Measurements from ENCODE around the gene KCNAB1. TPM values are rescaled to one million over a fixed set of nuclear protein-coding genes. Genes with fewer than 3 reads are reported as not detected.

The KCNAB1 gene
- total and polyA plus RNA-seq, 2 donors (not counting 1 experiment from before 2014, with no cell fraction given): 0.03 to 0.33 TPM

DNA sequence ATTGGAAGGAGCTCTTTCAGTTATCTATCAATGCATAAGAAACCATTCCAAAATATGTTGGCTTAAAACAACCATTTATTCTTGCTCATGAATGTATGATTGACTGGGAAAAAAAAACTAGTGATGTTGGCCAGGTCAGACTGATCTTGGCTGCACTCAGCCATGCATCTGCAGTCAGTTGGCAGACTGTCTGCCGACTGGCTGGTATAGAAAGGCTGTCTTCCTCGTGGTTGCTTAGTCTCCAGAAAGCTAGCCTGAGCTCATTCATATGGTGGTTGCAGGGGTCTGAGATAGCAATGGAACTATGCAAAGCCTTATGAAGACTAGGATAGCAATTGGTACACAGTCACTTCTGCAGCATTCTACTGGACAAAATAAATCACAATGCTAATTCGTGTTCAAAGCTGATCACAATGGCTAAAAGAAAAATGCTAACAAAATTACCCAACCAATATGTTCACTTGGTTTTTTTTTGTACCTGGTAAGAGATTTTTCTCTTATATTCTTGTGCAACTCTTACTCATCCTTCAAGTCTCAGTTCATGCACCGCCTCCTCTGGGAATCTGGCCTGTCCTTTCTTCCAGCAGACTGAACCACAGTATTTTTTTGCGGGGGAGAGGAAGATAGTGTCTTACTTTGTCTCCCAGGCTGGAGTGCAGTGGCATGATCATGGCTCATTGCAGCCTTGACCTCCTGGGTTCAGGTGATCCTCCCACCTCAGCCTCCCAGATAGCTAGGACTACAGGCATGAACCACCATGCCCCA lies 126.8 kb downstream of the KCNAB1 start:
- H3K9me3 ChIP-seq (ENCODE audit: control insufficient read depth, insufficient read depth, low read depth, low read length): no peaks in the 10 kb centered on the region
- no peaks in the 10 kb centered on the region for H3K79me2 ChIP-seq (ENCODE audit: control insufficient read depth, insufficient read depth, low read length)
- H3K4me1 ChIP-seq (ENCODE audit: control insufficient read depth, extremely low read depth, insufficient read depth, low read length): no peaks in the 10 kb centered on the region
- H4K20me1 ChIP-seq (ENCODE audit: control insufficient read depth, extremely low read depth, insufficient read depth, low read length): no peaks in the 10 kb centered on the region
- H3K9ac ChIP-seq (ENCODE audit: insufficient read depth, low read length): no peak overlapping the region
- H3K4me2 ChIP-seq (ENCODE audit: extremely low read depth, insufficient read depth, low read length): no peak overlapping the region
- TF ChIP-seq EZH2 (IDR thresholded peaks at IDR 0.05; ENCODE audit: low read length, missing control alignments): no peak
- TF ChIP-seq, protein P1, sequence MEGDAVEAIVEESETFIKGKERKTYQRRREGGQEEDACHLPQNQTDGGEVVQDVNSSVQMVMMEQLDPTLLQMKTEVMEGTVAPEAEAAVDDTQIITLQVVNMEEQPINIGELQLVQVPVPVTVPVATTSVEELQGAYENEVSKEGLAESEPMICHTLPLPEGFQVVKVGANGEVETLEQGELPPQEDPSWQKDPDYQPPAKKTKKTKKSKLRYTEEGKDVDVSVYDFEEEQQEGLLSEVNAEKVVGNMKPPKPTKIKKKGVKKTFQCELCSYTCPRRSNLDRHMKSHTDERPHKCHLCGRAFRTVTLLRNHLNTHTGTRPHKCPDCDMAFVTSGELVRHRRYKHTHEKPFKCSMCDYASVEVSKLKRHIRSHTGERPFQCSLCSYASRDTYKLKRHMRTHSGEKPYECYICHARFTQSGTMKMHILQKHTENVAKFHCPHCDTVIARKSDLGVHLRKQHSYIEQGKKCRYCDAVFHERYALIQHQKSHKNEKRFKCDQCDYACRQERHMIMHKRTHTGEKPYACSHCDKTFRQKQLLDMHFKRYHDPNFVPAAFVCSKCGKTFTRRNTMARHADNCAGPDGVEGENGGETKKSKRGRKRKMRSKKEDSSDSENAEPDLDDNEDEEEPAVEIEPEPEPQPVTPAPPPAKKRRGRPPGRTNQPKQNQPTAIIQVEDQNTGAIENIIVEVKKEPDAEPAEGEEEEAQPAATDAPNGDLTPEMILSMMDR (conservative IDR thresholded peaks at IDR 0.05 in 1 of 2, IDR thresholded peaks at IDR 0.05 in 1 of 2; ENCODE audit: low read depth in 1 of 2, low read length in 2 of 2): no peak
- H2AFZ ChIP-seq (ENCODE audit: low read length): no peak overlapping the region
- no peak overlapping the region for H3K4me3 ChIP-seq (replicated peaks in 1 of 4; ENCODE audit: control extremely low read depth in 1 of 4, insufficient read depth in 1 of 4, low read depth in 3 of 4, low read length in 4 of 4)
- H3K27me3 ChIP-seq (ENCODE audit: control insufficient read depth, insufficient read depth, low read length): no peaks in the 10 kb centered on the region
- no peaks in the 10 kb centered on the region for H3K36me3 ChIP-seq (ENCODE audit: control insufficient read depth, insufficient read depth, low read length)
- no peak overlapping the region for H3K27ac ChIP-seq (ENCODE audit: insufficient read depth, low read length)
- DNase-seq (ENCODE audit: low read depth in 2 of 2): peak in 1 of 2 donors; percentile 73

DNA sequence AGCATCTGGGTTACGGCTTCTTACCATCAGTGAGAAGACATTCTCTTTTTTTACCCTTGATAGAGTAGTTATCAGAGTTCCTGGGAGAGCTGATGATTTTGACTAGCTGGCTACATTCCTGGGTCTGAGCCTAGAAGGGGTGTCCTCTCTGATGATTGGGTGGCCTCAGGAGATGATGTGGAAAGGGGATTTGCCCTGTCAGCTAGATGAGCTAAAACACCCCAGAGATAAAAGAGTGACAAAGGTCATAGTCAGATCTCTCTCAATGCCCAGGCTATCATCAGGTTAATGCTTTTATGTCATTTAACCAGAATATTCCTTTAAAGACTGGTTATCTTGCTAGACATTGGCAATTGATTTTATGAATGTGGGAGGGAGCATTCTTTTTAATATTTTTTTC lies 130.2 kb downstream of the KCNAB1 start:
- no peaks in the 10 kb centered on the region for H4K20me1 ChIP-seq (ENCODE audit: control insufficient read depth, extremely low read depth, insufficient read depth, low read length)
- no peak for TF ChIP-seq EZH2 (IDR thresholded peaks at IDR 0.05; ENCODE audit: low read length, missing control alignments)
- TF ChIP-seq, protein P1 (conservative IDR thresholded peaks at IDR 0.05 in 1 of 2, IDR thresholded peaks at IDR 0.05 in 1 of 2; ENCODE audit: low read depth in 1 of 2, low read length in 2 of 2): no peak
- no peak overlapping the region for H2AFZ ChIP-seq (ENCODE audit: low read length)
- no peaks in the 10 kb centered on the region for H3K27me3 ChIP-seq (ENCODE audit: control insufficient read depth, insufficient read depth, low read length)
- no peak overlapping the region for H3K27ac ChIP-seq (ENCODE audit: insufficient read depth, low read length)
- H3K4me2 ChIP-seq (ENCODE audit: extremely low read depth, insufficient read depth, low read length): no peak overlapping the region
- no peaks in the 10 kb centered on the region for H3K79me2 ChIP-seq (ENCODE audit: control insufficient read depth, insufficient read depth, low read length)
- DNase-seq (ENCODE audit: low read depth in 2 of 2): no peak
- H3K4me3 ChIP-seq (replicated peaks in 1 of 4; ENCODE audit: control extremely low read depth in 1 of 4, insufficient read depth in 1 of 4, low read depth in 3 of 4, low read length in 4 of 4): no peak overlapping the region
- H3K36me3 ChIP-seq (ENCODE audit: control insufficient read depth, insufficient read depth, low read length): no peaks in the 10 kb centered on the region
- H3K9ac ChIP-seq (ENCODE audit: insufficient read depth, low read length): no peak overlapping the region
- no peaks in the 10 kb centered on the region for H3K4me1 ChIP-seq (ENCODE audit: control insufficient read depth, extremely low read depth, insufficient read depth, low read length)
- no peaks in the 10 kb centered on the region for H3K9me3 ChIP-seq (ENCODE audit: control insufficient read depth, insufficient read depth, low read depth, low read length)

DNA sequence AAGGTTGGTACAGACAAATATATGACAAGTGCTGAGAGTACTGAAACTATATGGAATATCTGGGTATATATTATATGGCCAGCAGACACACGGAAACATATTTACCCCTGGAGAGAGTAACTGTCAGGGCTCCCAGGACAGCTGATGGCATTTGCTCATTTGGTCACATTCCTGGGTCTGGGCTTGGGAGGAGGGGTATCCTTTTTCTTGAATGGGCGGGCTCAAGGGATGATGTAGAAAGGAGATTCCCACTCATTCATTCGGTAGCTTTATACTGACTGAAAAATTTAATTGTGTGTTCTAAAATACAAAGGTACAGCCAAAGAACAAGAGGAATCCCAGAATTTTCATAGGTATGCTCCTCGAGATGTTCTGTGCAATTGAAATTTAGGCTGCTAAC lies 131.0 kb downstream of the KCNAB1 start:
- Histone ChIP-seq H3K9ac (ENCODE audit: insufficient read depth, low read length) (no peak overlapping the region), H3K4me2 (ENCODE audit: extremely low read depth, insufficient read depth, low read length) (no peak overlapping the region), H3K4me1 (ENCODE audit: control insufficient read depth, extremely low read depth, insufficient read depth, low read length) (no peaks in the 10 kb centered on the region), H3K27ac (ENCODE audit: insufficient read depth, low read length) (no peak overlapping the region), H3K79me2 (ENCODE audit: control insufficient read depth, insufficient read depth, low read length) (no peaks in the 10 kb centered on the region), H3K4me3 (replicated peaks in 1 of 4; ENCODE audit: control extremely low read depth in 1 of 4, insufficient read depth in 1 of 4, low read depth in 3 of 4, low read length in 4 of 4) (no peak overlapping the region), H3K27me3 (ENCODE audit: control insufficient read depth, insufficient read depth, low read length) (no peaks in the 10 kb centered on the region), H2AFZ (ENCODE audit: low read length) (no peak overlapping the region), H3K36me3 (ENCODE audit: control insufficient read depth, insufficient read depth, low read length) (no peaks in the 10 kb centered on the region), H4K20me1 (ENCODE audit: control insufficient read depth, extremely low read depth, insufficient read depth, low read length) (no peaks in the 10 kb centered on the region), H3K9me3 (ENCODE audit: control insufficient read depth, insufficient read depth, low read depth, low read length) (no peaks in the 10 kb centered on the region)
- TF ChIP-seq EZH2 (IDR thresholded peaks at IDR 0.05; ENCODE audit: low read length, missing control alignments): no peak
- no peak for DNase-seq (ENCODE audit: low read depth in 2 of 2)

All from fibroblast of lung (primary cell).